Measurements from ENCODE around the gene LRP1-AS.

LRP1-AS gene

DNA sequence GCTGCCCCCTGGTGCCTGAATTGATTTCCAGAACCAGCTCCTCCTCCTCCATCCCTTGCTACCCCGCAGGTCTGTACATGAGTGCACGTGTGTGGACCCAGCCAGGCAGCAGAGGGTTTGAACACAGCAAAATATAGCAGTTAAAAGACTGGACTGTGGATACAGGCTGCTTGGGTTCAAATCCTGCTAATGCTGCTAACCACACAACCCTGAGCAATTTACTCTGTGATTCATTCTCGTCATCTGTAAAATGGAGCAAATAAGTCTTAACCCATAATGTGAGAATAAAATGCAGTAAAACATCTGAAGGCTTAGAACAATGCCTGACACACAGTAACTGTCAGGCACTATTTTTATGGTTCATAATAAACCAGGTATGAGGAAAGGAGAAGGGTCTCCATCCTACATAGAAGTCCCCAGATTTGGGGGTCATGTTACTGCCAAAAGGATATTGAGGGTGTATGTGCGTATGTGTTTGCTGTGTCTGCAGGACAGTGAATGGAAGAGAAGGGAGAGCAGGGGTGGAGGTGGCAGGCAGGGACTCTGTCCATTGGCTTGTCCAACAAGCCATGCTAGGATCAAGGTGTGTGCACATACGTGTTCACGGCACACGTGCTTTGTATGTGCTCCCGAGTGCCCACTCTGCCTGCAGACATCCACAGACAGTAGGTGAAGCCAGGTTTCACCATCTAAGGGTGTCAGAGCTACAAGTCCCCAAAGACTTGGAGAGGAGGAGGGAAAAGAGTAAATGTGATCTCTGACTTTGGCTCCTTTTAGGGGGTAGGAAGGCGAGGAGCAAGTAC is 34.7 kb downstream of the LRP1-AS start:
- DNase-seq, result no peak
- Histone ChIP-seq H3K27ac (peak overlapping the region; percentile 86), H3K4me3 (ENCODE audit: low read depth, low read length) (peak overlapping the region; percentile 28), H3K27me3 (replicated peaks) (no peaks in the 10 kb centered on the region), H3K36me3 (replicated peaks) (no peaks in the 10 kb centered on the region)
- no peak for TF ChIP-seq CTCF (IDR thresholded peaks at IDR 0.05; ENCODE audit: low read depth, low read length, missing control alignments)
- in situ Hi-C loops (cut with HindIII; ENCODE audit: low pct_ligation_motif_present, low sequenced_read_pairs), result no loop called here

- peak; percentile 90 for DNase-seq
- no peak for TF ChIP-seq CTCF (IDR thresholded peaks at IDR 0.05; ENCODE audit: low read depth, low read length, missing control alignments)
- Histone ChIP-seq H3K27ac (peak within 1 kb of the TSS; percentile 86), H3K36me3 (replicated peaks) (peaks cover 11% of the 10 kb centered on the region), H3K4me3 (ENCODE audit: low read depth, low read length) (peak within 1 kb of the TSS; percentile 74), H3K27me3 (replicated peaks) (no peaks in the 10 kb centered on the region)
- in situ Hi-C loops (cut with HindIII; ENCODE audit: low pct_ligation_motif_present, low sequenced_read_pairs), result no loop called here
These were observed 36.2 kb downstream of the LRP1-AS start, which contains the start of gene STAT6 for GRCh38 chr12:57111031-57111734. Gene STAT6 (minus strand): TSS chr12:57111362. CDS start chr12:57108278, 3,084 bp downstream.

DNA sequence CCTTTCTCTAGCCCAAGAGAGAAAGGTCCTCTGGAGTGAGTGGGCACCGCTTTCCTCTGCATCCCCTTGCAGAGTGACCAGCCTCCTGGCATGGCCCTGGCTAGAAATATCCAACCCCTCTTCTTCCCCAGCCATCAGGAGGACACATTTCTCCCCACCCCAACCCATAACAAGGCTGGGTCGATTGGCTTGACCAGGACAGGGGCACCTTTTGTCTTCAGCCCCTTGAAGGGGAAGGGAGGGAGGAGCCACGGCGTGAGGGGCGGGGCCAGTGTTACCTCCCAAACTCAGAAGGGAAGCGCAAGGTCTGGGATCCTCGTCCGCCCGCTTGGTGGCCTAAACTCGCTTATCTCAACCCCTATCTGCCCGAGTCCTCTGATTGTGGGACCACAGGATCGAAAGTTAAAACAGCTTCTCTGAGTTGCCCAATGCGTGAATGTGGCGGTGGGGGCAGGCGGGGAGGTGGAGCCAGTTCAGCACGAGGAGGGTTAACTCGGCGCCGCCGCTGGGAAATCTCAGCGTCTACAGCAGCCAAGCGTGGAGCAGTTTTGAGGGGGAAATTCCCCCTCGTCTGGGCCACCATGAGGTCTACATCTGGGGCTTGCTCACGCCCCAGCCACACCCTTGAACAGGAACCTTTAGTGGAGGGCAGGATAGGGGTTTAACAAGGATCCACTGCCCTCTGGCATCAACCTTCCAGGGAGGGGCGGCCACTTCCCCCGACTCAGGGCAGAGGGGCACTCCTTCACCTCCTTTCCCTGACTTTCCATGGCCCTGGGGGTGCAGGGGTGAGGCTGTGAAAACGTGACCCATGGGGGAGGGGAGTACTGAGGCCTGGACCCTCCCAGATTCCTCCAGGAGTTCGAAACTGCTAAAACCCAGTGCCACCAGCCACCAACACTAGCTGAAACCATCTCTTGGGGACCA is 37.1 kb downstream of the LRP1-AS start:
- no peak for DNase-seq
- H3K27me3 ChIP-seq (replicated peaks), result no peaks in the 10 kb centered on the region
- TF ChIP-seq CTCF (IDR thresholded peaks at IDR 0.05; ENCODE audit: low read depth, low read length, missing control alignments), result peak; percentile 1
- in situ Hi-C loops (cut with HindIII; ENCODE audit: low pct_ligation_motif_present, low sequenced_read_pairs), result no loop called here
- H3K27ac ChIP-seq, result peak overlapping the region; percentile 86
- H3K36me3 ChIP-seq (replicated peaks), result peaks cover 19% of the 10 kb centered on the region
- peak overlapping the region; percentile 74 for H3K4me3 ChIP-seq (ENCODE audit: low read depth, low read length)

DNA sequence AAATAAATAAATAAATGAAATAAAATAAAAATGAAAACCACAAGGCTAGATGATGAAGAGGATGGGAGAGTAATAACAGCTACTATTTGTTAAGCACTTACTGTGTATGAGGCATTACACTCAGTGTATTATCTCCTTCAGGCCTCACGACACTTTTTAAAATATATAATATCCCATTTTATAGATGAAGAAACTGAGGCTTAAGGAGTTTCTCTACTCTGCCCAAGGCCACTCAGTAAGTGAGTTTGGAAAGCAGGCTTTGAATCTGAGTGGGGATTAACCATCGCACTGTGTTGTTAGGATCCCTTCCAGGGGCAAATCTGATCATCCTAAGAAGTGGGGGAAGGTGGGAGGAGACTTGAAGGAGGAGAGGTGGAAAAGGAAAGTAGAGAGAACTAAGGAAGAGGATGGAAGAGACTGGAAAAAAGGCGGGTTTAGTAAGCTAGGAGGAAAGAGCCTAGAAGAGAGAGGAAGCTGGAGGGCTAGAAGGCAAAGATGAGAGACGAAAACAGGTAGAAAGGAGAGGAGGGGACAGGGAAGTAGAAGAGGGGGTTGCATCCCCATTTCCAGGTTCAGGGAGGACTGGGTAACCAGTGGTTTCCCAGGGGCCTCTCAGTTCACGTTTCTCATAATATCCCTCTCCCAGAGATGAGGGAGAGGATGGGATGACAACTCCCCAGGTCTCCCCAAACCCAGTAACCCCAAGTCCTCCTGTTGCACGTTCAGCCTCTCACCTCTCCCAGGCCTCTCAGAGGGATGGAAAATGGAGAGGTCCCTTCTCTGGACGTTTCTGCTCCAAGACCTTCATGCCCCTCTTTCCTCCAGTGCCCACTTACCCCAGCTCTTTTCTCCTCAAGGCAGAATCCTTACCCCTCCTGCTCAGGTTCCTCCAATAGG is 38.0 kb downstream of the LRP1-AS start:
- Histone ChIP-seq H3K4me3 (ENCODE audit: low read depth, low read length) (peak overlapping the region; percentile 74), H3K36me3 (replicated peaks) (peaks cover 28% of the 10 kb centered on the region), H3K27me3 (replicated peaks) (no peaks in the 10 kb centered on the region), H3K27ac (no peak overlapping the region)
- in situ Hi-C loops (cut with HindIII; ENCODE audit: low pct_ligation_motif_present, low sequenced_read_pairs), result no loop called here
- no peak for DNase-seq
- no peak for TF ChIP-seq CTCF (IDR thresholded peaks at IDR 0.05; ENCODE audit: low read depth, low read length, missing control alignments)
